Right lobe of liver (tissue), 6 donors: ENCODE results near the gene CRIM1. TPM values are rescaled to one million over a fixed set of nuclear protein-coding genes. Genes with fewer than 3 reads are reported as not detected.

Source experiments
- ATAC-seq, 4 donors: fragments of 200-7000 bp; cut with Tn5 transposase; one replicate each; pipeline ENCODE4 v1.9.1; 2020; ENCODE audit warnings: mild to moderate bottlenecking in 4 of 4, moderate library complexity in 4 of 4
- DNase-seq, 3 donors: peaks; one replicate each; pipeline ENCODE4 v3.0.0-alpha.2; 2020
- H3K27ac ChIP-seq, 3 donors: fragments of 200-600 bp; one replicate each; pipeline ENCODE4 v1.8.0; 2022
- H3K27me3 ChIP-seq, 2 donors: fragments of 200-600 bp; one replicate each; pipeline ENCODE4 v1.8.0; 2022
- H3K36me3 ChIP-seq, 4 donors: fragments of 200-600 bp; sonication (generic) in 1 of 4; one replicate each; pipeline versions ENCODE4 v1.5.1 to v1.8.0; 2017 to 2022; ENCODE audit warnings: control low read depth in 1 of 4
- H3K4me1 ChIP-seq, 4 donors: fragments of 200-600 bp; sonication (generic) in 1 of 4; one replicate each; pipeline versions ENCODE4 v1.5.1 to v1.8.0; 2017 to 2022; ENCODE audit warnings: control low read depth in 1 of 4
- H3K4me3 ChIP-seq, 3 donors: fragments of 200-600 bp; one replicate each; pipeline ENCODE4 v1.8.0; 2022
- H3K9me3 ChIP-seq, 4 donors: fragments of 200-600 bp; sonication (generic) in 1 of 4; one replicate each; pipeline versions ENCODE4 v1.5.1 to v1.8.0; 2017 to 2022; ENCODE audit warnings: control low read depth in 1 of 4
- POLR2A ChIP-seq: fragments of 450-650 bp; IDR thresholded peaks from one replicate; pipeline ENCODE4 v1.6.1; 2017; ENCODE audit warnings: antibody characterized with exemption, mild to moderate bottlenecking
- WGBS: methylation state at CpG from one replicate; pipeline ENCODE4 v1.1.6; 2018; ENCODE audit warnings: low coverage, low lambda C conversion rate; ENCODE audit not compliant: insufficient coverage; ENCODE audit errors: missing lambda C conversion rate; 5-methylcytosine and 5-hydroxymethylcytosine counted together
- intact Hi-C, 2 donors: fragments of 100-400 bp; cut with DNase I; formaldehyde crosslinking; loops; one replicate each; pipeline versions ENCODE4 v1.11.2 to v1.14.1; 2022
- total RNA-seq, 6 experiments: library from RNA; depleted of rRNA in 2 of 6; stranded (reverse); fragments of >200 nt in 2 of 6; fragmentation: NEBNext Ultra II Directional in 3 of 6; extraction: Animal tissue kit (Norgen Biotek cat#: 25700) in 3 of 6; gene quantifications; one replicate each; pipeline versions ENCODE4 v1.1.0 to v1.2.4, GENCODE V29; 2016 to 2023
- TF ChIP-seq, protein P1 (sequence below), 4 donors: fragments of 200-600 bp in 3 of 4; fragments of 450-650 bp in 1 of 4; IDR thresholded peaks; one replicate each; pipeline versions ENCODE4 v1.5.1 to v1.8.0; 2016 to 2022; ENCODE audit warnings: antibody characterized with exemption in 4 of 4, mild to moderate bottlenecking in 2 of 4
- donor health status: DM: no; HTN: yes; CAD: no.
- donor health status: DM: no; HTN: no; CAD: no.
- donor health status: DM: no; HTN: no; CAD: no.
- donor health status: DM: no; HTN: yes; CAD: no.
- donor health status: DM: no; HTN: yes; CAD: no.

Gene CRIM1
- total RNA-seq, 6 experiments from 2014 or later, result 4.2 to 30.5 (median 16.7) TPM

DNA sequence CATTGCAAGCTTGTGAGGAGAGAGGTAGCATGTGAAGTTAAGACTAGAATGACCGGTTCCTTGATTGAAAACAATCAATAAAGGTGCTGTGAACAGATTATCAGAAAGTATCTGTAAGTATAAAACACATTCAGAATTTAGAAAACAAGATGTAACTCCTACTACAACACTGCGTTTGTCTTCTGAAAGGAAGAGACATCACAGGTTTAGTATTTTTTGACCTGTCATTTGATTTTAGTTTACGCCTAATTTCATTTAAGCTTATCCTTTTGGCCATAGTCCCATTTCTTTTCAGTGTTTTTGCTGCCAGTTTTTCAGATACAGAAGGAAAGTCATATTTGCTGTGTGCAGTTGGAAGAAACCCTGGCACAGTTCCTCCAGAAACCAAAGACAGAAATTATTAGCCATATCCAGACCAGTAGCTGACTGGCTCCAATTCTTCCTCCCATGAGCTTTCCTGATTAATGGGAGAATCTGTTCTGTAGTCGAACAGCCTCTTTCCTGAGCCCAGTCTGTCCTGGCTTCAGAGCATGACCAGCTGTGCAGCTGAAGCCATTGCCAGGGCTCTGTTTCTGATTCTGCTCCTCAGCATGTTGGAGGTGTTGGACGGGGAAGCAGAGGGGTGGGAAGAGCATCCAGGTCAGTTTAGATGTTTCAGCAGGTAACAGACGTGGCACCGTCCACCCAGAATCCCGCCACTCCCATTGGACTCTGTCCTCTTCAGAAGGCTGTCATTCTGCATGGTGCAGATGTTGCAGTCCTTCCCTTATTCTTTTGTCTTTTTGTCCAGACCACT is 61.0 kb downstream of the CRIM1 start:
- no peak for DNase-seq
- H3K9me3 ChIP-seq, result no peaks in the 10 kb centered on the region
- 43% methylated on average over 8 of the region's 8 CpGs for WGBS
- no peak overlapping the region for H3K27ac ChIP-seq
- TF ChIP-seq POLR2A, result no peak
- TF ChIP-seq, protein P1, sequence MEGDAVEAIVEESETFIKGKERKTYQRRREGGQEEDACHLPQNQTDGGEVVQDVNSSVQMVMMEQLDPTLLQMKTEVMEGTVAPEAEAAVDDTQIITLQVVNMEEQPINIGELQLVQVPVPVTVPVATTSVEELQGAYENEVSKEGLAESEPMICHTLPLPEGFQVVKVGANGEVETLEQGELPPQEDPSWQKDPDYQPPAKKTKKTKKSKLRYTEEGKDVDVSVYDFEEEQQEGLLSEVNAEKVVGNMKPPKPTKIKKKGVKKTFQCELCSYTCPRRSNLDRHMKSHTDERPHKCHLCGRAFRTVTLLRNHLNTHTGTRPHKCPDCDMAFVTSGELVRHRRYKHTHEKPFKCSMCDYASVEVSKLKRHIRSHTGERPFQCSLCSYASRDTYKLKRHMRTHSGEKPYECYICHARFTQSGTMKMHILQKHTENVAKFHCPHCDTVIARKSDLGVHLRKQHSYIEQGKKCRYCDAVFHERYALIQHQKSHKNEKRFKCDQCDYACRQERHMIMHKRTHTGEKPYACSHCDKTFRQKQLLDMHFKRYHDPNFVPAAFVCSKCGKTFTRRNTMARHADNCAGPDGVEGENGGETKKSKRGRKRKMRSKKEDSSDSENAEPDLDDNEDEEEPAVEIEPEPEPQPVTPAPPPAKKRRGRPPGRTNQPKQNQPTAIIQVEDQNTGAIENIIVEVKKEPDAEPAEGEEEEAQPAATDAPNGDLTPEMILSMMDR (IDR thresholded peaks at IDR 0.05), result no peak
- no peaks in the 10 kb centered on the region for H3K36me3 ChIP-seq
- no peak overlapping the region for H3K4me3 ChIP-seq
- ATAC-seq, result peak in 1 of 4 donors; percentile 16
- peaks cover 0 to 8% (median 0%) of the 10 kb centered on the region in 4 donors for H3K4me1 ChIP-seq
- intact Hi-C loops, result no loop called here
- H3K27me3 ChIP-seq, result no peaks in the 10 kb centered on the region

DNA sequence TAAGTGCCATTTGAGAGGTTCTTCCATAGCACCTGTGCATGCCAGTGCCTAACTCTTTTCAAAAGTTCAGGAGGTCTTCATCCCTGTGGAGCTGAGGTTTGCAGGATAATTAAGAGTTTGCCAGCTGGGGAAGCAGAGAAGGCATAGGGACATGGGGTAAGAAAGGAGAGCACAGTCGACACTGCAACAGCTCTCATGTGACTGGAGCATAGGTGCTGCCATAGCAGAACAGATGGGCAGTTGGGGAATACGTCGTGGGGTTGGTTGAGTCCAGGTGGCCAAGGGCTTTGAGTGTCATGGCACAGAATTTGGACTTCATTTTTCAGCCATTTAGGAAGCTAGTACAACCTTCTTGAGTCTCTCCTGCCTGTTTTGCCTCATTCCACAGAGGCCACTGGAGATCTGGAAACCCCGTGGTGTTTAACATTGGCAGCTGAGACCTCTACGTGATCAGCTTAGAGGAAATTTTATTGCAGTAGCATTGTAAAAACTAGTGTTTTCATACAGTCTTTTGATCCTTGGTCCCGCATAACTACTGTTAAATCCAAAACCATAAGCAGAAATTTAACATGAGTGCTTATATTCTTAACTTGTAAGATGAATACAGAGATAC is 65.1 kb downstream of the CRIM1 start:
- DNase-seq, result no peak
- 65% methylated on average over 4 of the region's 6 CpGs for whole genome bisulfite sequencing
- H3K9me3 ChIP-seq, result no peaks in the 10 kb centered on the region
- no peaks in the 10 kb centered on the region for H3K36me3 ChIP-seq
- no peak for ATAC-seq
- TF ChIP-seq POLR2A, result no peak
- TF ChIP-seq, protein P1 (IDR thresholded peaks at IDR 0.05), result no peak
- H3K4me3 ChIP-seq, result no peak overlapping the region
- H3K27ac ChIP-seq, result no peak overlapping the region
- no peaks in the 10 kb centered on the region for H3K4me1 ChIP-seq
- no peaks in the 10 kb centered on the region for H3K27me3 ChIP-seq
- intact Hi-C loops, result no loop called here

DNA sequence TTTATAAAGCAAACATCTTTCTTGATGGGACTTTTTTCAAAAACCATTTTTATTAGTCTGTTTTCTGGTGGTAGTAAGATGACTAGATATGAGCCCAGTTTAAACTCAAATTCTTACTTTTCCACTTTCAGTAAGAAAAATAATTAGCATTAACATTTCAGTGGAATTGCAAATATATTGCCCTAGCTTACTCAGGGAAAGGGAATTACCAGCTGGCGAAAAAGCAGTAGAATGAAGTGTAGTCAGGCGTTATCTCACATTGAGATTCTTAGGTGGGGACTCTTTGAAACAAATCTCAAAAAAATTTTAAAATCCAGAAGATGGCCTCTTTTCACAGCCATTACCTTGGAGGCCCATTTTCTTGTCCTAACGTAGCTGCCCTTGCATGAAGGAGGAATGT is 65.8 kb downstream of the CRIM1 start:
- no peaks in the 10 kb centered on the region for H3K9me3 ChIP-seq
- no peaks in the 10 kb centered on the region for H3K4me1 ChIP-seq
- H3K27me3 ChIP-seq, result no peaks in the 10 kb centered on the region
- DNase-seq, result no peak
- H3K36me3 ChIP-seq, result no peaks in the 10 kb centered on the region
- intact Hi-C loops, result no loop called here
- TF ChIP-seq, protein P1 (IDR thresholded peaks at IDR 0.05), result no peak
- TF ChIP-seq POLR2A, result no peak
- no peak overlapping the region for H3K27ac ChIP-seq
- no peak overlapping the region for H3K4me3 ChIP-seq
- no peak for ATAC-seq
- WGBS, result 71% methylated on average over 3 of the region's 3 CpGs

DNA sequence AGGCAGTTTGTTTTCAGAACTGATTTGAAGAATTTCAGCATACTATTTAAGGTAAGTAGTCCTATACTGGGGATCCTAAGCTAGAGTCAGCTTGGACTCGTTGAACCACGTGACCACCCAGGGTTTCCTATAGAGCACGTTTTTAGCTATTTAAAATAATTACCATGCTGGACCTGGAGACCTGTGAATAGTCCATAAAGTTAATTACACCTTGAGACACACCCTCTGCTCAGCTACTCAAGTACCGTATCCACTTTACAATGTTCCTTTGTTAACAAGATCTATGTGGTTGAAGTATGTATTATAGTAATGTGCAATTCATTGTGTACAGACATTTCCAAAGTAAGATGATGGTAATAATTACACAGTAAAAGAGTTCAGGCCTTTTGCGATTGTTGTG is 67.6 kb downstream of the CRIM1 start:
- ATAC-seq (no peak), DNase-seq (no peak)
- Histone ChIP-seq H3K27me3 (no peaks in the 10 kb centered on the region), H3K4me1 (no peaks in the 10 kb centered on the region), H3K27ac (no peak overlapping the region), H3K36me3 (no peaks in the 10 kb centered on the region), H3K9me3 (no peaks in the 10 kb centered on the region), H3K4me3 (no peak overlapping the region)
- no peak for TF ChIP-seq POLR2A
- TF ChIP-seq, protein P1 (IDR thresholded peaks at IDR 0.05), result no peak
- WGBS, result 75% methylated on average over 5 of the region's 5 CpGs
- intact Hi-C loops, result no loop called here
